Endodermal cell (in vitro differentiated cells): ENCODE measurements around the gene SERPINA7. TPM values are rescaled to one million over a fixed set of nuclear protein-coding genes. Genes with fewer than 3 reads are reported as not detected.

Experiments
- DNase-seq: peaks from one replicate; pipeline ENCODE4 v3.0.0-alpha.2; 2017
- H3K27ac ChIP-seq: 2 replicates; pipeline ENCODE4 v1.5.1; 2013; ENCODE audit warnings: mild to moderate bottlenecking, low read depth, low read length, moderate library complexity
- H3K27me3 ChIP-seq: 2 replicates; pipeline ENCODE4 v1.6.1; 2013; ENCODE audit warnings: mild to moderate bottlenecking, low read length, moderate library complexity; ENCODE audit not compliant: insufficient read depth, control insufficient read depth, poor library complexity, severe bottlenecking
- H3K36me3 ChIP-seq: 2 replicates; pipeline ENCODE4 v1.7.0; 2013; ENCODE audit warnings: mild to moderate bottlenecking, low read length, moderate library complexity; ENCODE audit not compliant: control insufficient read depth, insufficient read depth
- H3K4me1 ChIP-seq: one replicate; pipeline ENCODE4 v1.7.0; 2013; ENCODE audit warnings: low read length; ENCODE audit not compliant: control insufficient read depth, insufficient read depth
- H3K4me3 ChIP-seq: 2 replicates; pipeline ENCODE4 v1.5.1; 2013; ENCODE audit warnings: mild to moderate bottlenecking, low read length, moderate library complexity
- H3K9ac ChIP-seq: 2 replicates; pipeline ENCODE4 v1.6.1; 2013; ENCODE audit warnings: mild to moderate bottlenecking, low read length, moderate library complexity; ENCODE audit not compliant: poor library complexity, severe bottlenecking; ENCODE audit errors: extremely low read depth
- H3K9me3 ChIP-seq: 2 replicates; pipeline ENCODE4 v1.6.1; 2013; ENCODE audit warnings: mild to moderate bottlenecking, low read length, moderate library complexity; ENCODE audit not compliant: control insufficient read depth
- H3K27ac Mint-ChIP-seq: 2 replicates; pipeline ENCODE4 v1.8.0; 2020; ENCODE audit warnings: mixed read lengths
- H3K27me3 Mint-ChIP-seq: 2 replicates; pipeline ENCODE4 v1.8.0; 2021; ENCODE audit warnings: mild to moderate bottlenecking, mixed read lengths; ENCODE audit not compliant: insufficient read depth
- H3K36me3 Mint-ChIP-seq: 2 replicates; pipeline ENCODE4 v1.8.0; 2020; ENCODE audit warnings: low read depth, mixed read lengths
- H3K4me1 Mint-ChIP-seq: 2 replicates; pipeline ENCODE4 v1.8.0; 2020; ENCODE audit warnings: mixed read lengths
- H3K4me3 Mint-ChIP-seq: 2 replicates; pipeline ENCODE4 v1.8.0; 2020; ENCODE audit warnings: mild to moderate bottlenecking, moderate library complexity, mixed read lengths
- H3K9me3 Mint-ChIP-seq: 2 replicates; pipeline ENCODE4 v1.8.0; 2020; ENCODE audit warnings: mild to moderate bottlenecking, mixed read lengths
- CTCF ChIP-seq: fragments of 200-600 bp; sonication (generic); conservative IDR thresholded peaks from 2 replicates; pipeline ENCODE4 v1.5.0; 2021; ENCODE audit warnings: antibody characterized with exemption, mild to moderate bottlenecking
- WGBS, 2 experiments: methylation state at CpG; one replicate each; pipeline versions ENCODE4 v1.1.5 to v1.1.7; 2013; ENCODE audit warnings: missing lambda C conversion rate in 2 of 2, mixed read lengths in 1 of 2; ENCODE audit not compliant: insufficient coverage in 1 of 2, insufficient read length in 1 of 2; 5-methylcytosine and 5-hydroxymethylcytosine counted together
- long read RNA-seq, 4 experiments: library from polyadenylated mRNA in 2 of 4; library from RNA in 1 of 4; library from capped mRNA in 1 of 4; stranded (forward) in 3 of 4; unstranded in 1 of 4; transcript quantifications; one replicate each; pipeline ENCODE4 v2.0.0, GENCODE V29; 2020 to 2021; ENCODE audit warnings: inconsistent platforms in 1 of 4
- polyA plus RNA-seq, 2 experiments: library from polyadenylated mRNA; stranded (reverse); fragments of 50-300 nt; gene quantifications; one replicate each; pipeline ENCODE4 v1.2.3, GENCODE V29; 2013
- total RNA-seq, 2 donors: library from RNA; stranded (reverse); fragmentation: NEBNext Ultra II Directional in 1 of 2; extraction: Animal tissue kit (Norgen Biotek cat#: 25700) in 1 of 2; gene quantifications; 2 replicates in 1 of 2; 3 replicates in 1 of 2; pipeline ENCODE4 v1.2.1, GENCODE V29; 2021

SERPINA7 gene
- total RNA-seq = not detected
- polyA plus RNA-seq (2013, experiment 1 of 2) = not detected
- polyA plus RNA-seq (2013, experiment 2 of 2) = not detected
- long read RNA-seq, experiment 1 = 0 reads
- long read RNA-seq, experiment 2, partial matches to known transcripts = 0 of 1 reads
- long read RNA-seq, experiment 2, other reads (novel, unspliced or antisense) = 1 of 1 reads
- long read RNA-seq, experiment 3 = 0 reads
- long read RNA-seq, experiment 4, partial matches to known transcripts = 0 of 1 reads
- long read RNA-seq, experiment 4, other reads (novel, unspliced or antisense) = 1 of 1 reads

DNA sequence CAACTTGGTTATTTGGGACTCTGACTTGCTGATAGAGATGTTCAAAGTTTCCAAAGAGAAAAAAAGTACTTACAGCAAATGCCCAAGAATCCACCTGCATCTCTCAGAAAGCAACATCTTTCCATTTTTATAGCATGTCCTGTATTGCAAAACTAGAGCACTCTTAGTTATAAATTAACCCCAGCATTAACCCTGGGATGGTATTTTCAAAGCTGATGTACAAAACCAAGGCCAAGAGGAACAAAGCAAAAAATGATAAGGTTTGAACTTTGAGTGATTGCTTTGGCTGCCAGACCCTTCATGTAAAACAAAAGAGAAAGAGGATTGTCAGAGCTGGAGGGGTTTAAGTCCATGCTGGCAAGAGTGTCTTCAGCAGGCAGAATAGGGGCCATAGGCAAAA, at the start of gene SERPINA7:
Gene SERPINA7 (minus strand): TSS at position 103 of the 400 bp plus-strand sequence. CDS start 1,669 bp downstream, outside the sequence.
- Histone ChIP-seq H3K36me3 (no peaks in the 10 kb centered on the region), H3K9me3 (no peaks in the 10 kb centered on the region), H3K9ac (no peak within 1 kb of the TSS), H3K4me1 (no peaks in the 10 kb centered on the region), H3K27ac (no peak within 1 kb of the TSS), H3K4me3 (no peak within 1 kb of the TSS), H3K27me3 (no peaks in the 10 kb centered on the region)
- H3K36me3 Mint-ChIP-seq = no peaks in the 10 kb centered on the region
- H3K4me1 Mint-ChIP-seq = no peaks in the 10 kb centered on the region
- H3K9me3 Mint-ChIP-seq = peaks cover 80% of the 10 kb centered on the region
- no peak for DNase-seq
- H3K4me3 Mint-ChIP-seq = no peak within 1 kb of the TSS
- H3K27ac Mint-ChIP-seq = no peak within 1 kb of the TSS
- H3K27me3 Mint-ChIP-seq = no peaks in the 10 kb centered on the region
- no peak for TF ChIP-seq CTCF

DNA sequence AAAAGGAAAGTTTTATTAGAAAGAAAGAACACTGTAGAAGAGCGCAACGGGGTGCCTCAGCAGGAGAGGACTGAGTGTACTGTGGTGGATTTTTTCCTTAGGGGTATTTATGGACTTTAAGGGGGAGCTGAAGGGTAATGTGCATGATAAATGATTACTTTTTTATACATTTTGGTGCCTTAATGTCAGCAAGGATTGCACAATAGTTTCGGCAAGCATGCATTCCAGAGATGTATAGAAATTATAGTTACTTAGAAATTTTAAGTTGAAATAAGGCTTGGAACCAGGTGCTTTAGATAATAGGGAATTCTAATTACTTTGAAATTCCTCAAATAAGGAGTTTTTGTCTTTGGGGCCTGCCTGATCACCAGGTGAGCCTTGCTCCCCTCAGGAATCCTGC, 30.5 kb upstream of the SERPINA7 start:
- Histone ChIP-seq H3K27ac (no peak overlapping the region), H3K27me3 (no peaks in the 10 kb centered on the region), H3K4me3 (no peak overlapping the region), H3K4me1 (no peaks in the 10 kb centered on the region), H3K9me3 (no peaks in the 10 kb centered on the region), H3K9ac (no peak overlapping the region), H3K36me3 (no peaks in the 10 kb centered on the region)
- H3K27ac Mint-ChIP-seq = no peak overlapping the region
- no peak overlapping the region for H3K4me3 Mint-ChIP-seq
- no peaks in the 10 kb centered on the region for H3K27me3 Mint-ChIP-seq
- H3K36me3 Mint-ChIP-seq = no peaks in the 10 kb centered on the region
- DNase-seq = no peak
- peaks cover 84% of the 10 kb centered on the region for H3K9me3 Mint-ChIP-seq
- no peaks in the 10 kb centered on the region for H3K4me1 Mint-ChIP-seq
- 87 to 100% methylated on average over 2 to 3 of the region's 3 CpGs for WGBS, 2 experiments
- TF ChIP-seq CTCF = no peak

GRCh38 chrX:106050054-106050453, 11.5 kb upstream of the SERPINA7 start:
- DNase-seq = no peak
- H3K36me3 Mint-ChIP-seq = no peaks in the 10 kb centered on the region
- H3K9me3 ChIP-seq = peaks cover 10% of the 10 kb centered on the region
- no peaks in the 10 kb centered on the region for H3K36me3 ChIP-seq
- H3K9ac ChIP-seq = no peak overlapping the region
- H3K9me3 Mint-ChIP-seq = peaks cover 89% of the 10 kb centered on the region
- H3K4me3 ChIP-seq = no peak overlapping the region
- H3K4me3 Mint-ChIP-seq = no peak overlapping the region
- TF ChIP-seq CTCF = no peak
- no peak overlapping the region for H3K27ac ChIP-seq
- WGBS, 2 experiments = 89% methylated on average over 1 of the region's 1 CpG; no CpG with 5 or more reads in 1 of the 2 experiments
- H3K4me1 Mint-ChIP-seq = peaks cover 2% of the 10 kb centered on the region
- H3K4me1 ChIP-seq = no peaks in the 10 kb centered on the region
- H3K27me3 Mint-ChIP-seq = no peaks in the 10 kb centered on the region
- no peak overlapping the region for H3K27ac Mint-ChIP-seq
- no peaks in the 10 kb centered on the region for H3K27me3 ChIP-seq
